Measurements from ENCODE around the gene PDF.

The PDF gene

GRCh38 chr16:69339289-69340094 is 9.1 kb upstream of the PDF start, which contains the start of the genes COG8 and NIP7:
COG8 (minus strand) TSS chr16:69339564; CDS start chr16:69339552, 12 bp downstream.
NIP7 (plus strand) TSS chr16:69339772; CDS start chr16:69339830, 58 bp downstream.
- DNase-seq, result peak; percentile 62

GRCh38 chr16:69338557-69339288 is 8.3 kb upstream of the PDF start:
- DNase-seq, result no peak

- DNase-seq, result no peak
Measured at GRCh38 chr16:69334696-69335095, 4.3 kb upstream of the PDF start.

DNA sequence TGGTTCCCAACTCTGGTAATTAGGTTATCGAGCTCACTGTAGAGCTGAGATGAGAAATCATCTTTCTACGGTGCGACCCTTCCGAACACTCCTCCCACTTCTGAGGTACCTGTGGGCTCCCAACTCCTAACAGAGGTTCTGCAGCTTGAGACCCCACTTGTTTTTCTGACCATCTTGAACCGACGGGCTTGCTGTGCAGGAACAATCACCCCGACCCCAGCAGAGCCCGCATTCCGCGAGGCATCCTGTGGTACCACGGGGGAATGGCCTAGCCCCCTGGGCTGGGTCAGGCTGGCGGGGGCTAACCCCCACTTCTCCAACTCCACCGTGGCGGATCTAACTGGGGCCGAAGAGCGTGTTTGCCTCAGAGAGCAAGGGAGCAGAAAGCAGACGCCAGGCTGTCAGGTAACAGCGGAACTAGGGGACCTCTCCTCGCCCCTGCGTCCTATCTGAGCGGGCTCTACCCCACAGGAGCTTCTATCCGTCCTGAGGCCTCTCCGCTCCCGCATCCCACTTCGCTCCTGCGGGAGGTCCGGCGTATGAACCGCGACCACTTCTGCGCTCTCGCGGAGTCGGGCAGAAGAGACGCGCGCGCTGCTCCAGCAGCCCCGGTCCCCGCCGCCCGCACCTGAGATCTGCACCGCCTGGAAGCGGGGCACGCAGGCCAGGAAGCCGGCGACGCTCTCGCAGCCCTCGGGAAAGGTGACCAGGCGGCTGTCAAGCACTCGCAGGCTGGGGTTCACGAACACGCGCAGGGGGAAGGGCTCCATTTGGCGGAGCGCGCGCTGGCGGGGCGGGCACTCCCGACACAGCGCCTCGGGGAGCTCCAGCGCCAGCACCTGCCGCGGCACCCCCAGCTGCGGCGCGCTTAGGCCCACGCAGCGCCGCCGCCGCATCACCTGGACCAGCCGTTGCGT is 761 bp downstream of the PDF start:
- DNase-seq, result peak; percentile 59

DNA sequence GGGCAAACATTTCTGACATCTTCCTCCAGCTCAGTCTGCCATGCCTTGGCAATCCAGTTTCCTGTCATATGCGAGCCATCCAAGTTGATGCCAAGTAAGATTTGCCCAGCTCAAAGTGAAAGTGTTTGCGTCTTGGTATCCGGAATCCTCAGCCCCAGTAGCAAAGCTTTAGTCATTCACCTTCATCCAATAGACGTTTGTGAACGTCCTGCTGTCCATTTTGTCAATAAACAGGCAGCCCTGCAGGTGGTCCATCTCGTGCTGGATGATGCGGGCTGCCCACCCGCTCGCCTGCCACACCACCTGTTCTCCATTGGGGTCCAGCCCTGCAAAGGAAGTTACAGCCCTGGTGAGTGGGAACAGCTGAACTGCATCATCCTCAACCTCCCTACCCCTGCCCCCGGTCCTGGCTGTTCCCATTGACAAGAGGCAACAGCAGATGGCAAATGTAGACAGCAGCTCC is 1.5 kb downstream of the PDF start:
- DNase-seq, result no peak

- no peak for DNase-seq
Measured at GRCh38 chr16:69327585-69328310, 2.6 kb downstream of the PDF start.

DNA sequence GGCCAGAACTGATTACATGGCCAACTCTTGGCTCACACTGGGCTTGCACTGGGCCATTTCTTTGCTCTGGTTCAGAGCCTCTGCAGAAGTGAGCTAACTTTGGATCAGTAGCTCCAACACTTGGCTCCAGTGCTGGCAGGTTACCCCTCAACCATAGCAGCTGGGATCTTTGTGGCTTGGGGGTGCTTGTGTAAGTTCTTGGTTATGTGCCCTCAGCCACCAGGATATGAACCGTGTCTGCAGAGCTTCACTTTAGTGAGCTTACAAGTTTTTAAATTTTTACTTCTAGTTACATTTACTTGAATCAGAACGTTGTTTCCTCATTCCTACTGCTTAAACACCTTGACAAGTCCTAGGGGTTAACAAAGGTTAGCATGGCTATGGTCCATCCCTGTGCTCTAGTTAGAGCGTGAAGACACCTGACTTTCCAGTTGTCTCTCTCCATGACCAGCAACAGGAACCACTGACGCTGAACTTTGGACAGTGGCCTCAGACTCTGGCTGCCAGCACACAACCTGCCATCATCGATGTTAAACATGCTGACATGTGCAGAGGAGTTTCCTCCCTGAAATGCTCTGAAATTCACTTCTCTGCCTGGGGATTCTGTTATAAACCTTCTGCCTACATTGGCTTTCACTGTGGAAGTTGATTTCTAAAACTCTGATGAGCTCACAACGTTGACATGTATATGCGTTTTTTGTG is 4.1 kb downstream of the PDF start:
- no peak for DNase-seq

GRCh38 chr16:69325784-69326171 is 4.6 kb downstream of the PDF start:
- no peak for DNase-seq

DNA sequence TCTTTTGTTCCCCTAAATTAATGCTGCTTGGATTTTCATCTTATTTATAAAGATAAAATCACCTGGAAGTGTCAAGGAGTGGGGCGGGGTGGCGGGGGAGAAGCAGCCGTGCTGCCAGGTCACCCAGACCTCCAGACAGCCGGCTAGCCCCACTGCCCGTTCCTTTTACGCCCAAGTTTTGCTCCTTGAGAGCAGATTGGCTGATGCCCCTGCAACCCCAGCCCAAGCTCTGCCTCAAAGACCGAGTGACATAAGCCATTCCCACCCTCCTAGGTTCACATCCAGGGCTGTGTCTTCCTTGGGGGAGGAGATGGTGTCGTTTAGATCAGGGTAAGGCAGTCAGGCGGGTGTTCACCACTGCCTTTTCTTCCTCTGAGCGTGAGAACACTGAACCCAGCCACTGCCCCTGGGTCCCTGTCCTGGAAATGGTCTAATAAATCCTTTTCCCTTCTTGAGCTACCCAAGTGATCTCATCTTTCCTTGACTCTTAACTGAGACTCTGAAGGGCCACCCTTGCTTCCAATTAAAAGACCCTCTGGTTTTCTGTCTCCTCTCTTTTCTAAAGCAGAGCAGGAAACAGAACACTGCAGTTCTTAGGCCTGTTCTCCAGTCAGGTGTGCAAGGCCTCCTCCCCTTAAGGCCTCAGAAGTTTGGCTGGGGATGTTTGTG is 5.7 kb downstream of the PDF start:
- DNase-seq, result no peak

GRCh38 chr16:69324013-69324531 is 6.3 kb downstream of the PDF start:
- DNase-seq, result no peak

GRCh38 chr16:69323415-69323814 is 7.0 kb downstream of the PDF start:
- DNase-seq, result no peak

GRCh38 chr16:69322343-69322742 is 8.0 kb downstream of the PDF start:
- no peak for DNase-seq

GRCh38 chr16:69321080-69321479 is 9.3 kb downstream of the PDF start:
- DNase-seq, result no peak

- DNase-seq, result no peak
Measured at GRCh38 chr16:69320740-69321073, 9.7 kb downstream of the PDF start.

GRCh38 chr16:69319826-69320739 is 10.3 kb downstream of the PDF start:
- DNase-seq, result no peak

DNA sequence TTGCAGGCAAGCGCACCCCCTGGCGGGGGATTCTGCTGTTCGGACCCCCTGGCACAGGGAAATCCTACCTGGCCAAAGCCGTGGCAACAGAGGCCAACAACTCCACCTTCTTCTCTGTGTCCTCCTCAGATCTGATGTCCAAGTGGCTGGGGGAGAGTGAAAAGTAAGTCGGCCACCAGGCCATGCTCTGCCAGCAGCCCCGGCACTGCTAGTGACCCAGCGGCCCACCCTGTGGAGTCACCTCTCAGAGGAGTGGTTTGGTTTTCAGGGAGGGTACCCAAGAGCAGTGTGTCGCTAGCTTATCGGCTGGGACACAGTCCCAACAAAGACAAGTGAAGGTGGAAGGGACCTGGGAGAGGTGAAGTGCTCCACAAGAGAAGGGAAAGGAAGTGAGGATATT is 11.0 kb downstream of the PDF start:
- DNase-seq, result no peak

DNA sequence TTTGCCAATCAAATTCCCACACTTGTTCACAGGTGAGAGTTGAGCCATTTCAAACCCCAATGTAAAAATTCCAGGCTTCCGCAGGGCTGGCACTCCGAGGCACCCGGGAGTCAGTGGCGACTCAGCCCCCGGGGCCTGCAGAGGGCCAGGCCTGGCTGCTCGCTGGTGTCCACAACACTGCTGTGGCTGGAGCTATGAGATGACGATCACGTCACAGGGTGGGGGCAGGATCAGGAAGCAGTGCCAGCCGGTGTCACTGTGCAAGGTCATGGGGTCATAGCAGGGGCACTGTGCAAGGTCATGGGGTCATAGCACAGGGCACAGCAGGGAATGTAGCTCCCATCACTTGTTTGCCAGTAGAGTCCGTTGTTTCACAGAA is 11.5 kb downstream of the PDF start:
- no peak for DNase-seq

GRCh38 chr16:69318177-69318910 is 12.0 kb downstream of the PDF start:
- DNase-seq, result no peak

DNA sequence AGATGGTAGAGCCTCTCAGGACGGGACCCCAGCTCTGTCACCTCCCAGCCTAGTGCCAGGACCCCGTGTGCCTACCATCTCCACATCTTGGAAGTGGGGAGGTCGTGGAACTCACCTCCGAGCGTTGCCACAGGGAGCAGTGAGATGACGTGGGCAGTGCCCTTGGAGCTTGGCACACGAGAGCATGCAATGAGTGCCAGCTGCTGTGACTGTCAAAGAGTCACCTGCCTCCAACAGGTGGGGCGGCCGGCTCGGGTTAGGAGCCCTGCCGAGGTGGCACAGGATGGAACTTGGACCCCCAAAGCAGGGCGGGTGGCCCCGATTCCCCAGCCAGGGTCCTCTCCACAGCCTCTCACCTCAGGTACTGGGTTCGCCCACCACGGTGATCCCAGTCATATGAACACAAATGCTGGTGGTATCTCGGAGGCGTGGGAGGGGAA is 13.8 kb downstream of the PDF start:
- DNase-seq, result no peak
